M059J (cell line): ENCODE data around the gene DMAP1. TPM values are rescaled to one million over a fixed set of nuclear protein-coding genes. Genes with fewer than 3 reads are reported as not detected.

Experiments
- DNase-seq: peaks from one replicate; pipeline ENCODE4 v3.0.0-alpha.2; 2012; ENCODE audit warnings: low read depth
- total RNA-seq: library from RNA; depleted of rRNA; stranded (reverse); fragments of >200 nt; shearing (Covaris generic); gene quantifications from 2 replicates; pipeline ENCODE4 v1.2.3, GENCODE V29; 2014

Gene DMAP1
- total RNA-seq, 1 experiment from 2014 or later, result 13.7 TPM

DNA sequence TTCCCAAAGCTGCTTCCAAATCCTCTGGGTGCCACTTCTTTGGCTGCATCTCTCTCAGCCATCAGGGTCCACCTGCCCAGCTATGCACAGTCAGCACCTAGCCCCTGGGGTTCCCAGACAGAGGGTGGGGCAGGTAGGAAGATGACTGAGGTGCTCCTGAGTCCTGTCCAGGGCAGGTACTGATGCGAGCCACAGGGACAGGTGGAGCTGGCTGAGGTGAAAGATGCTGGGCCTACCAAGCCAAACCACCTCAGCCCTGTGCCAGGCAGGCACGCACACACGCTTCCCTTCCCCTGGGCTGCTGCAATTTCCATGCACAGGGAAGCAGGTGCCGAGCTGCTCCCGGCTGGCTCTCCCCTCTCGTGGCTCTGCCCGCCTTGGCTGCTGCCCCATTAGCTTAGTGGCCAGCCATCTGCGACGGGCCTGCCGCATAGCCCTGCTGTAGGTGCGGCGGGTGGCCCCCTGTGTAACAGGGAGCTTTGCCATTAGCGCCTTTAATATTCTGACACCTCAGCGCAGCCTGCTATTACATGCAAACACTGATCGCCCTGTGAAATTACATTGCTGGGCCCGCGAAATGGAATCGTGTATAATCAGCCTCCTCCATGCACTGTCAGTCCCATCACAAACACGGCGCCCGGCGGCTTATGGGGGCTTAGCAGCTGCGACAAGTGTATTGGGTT is 38.9 kb downstream of the DMAP1 start:
- DNase-seq, result no peak

DNA sequence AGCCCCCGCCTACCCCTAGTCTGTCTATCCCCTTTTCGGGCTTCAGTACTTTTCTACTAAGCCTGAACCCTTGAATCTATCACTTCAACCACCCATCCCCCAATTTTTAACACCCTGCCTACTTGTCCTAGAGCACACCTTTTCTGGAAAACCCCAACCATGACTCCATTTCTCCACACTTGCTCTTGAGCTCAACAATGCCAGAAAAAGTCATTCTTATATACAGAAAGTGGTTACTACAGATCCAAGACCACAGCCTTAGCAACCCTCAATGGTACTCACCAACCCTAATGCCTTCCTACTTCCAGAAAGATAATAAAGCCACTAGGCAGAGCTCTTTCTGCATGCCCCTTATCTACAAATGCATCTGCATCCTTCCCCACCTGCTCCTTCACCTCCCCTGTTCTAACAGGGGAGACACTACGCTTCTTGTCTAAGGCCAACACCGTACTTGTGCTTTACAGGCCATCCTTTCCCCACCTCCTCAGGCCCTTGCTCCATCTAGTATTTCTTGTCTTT is 41.2 kb downstream of the DMAP1 start:
- DNase-seq, result no peak

DNA sequence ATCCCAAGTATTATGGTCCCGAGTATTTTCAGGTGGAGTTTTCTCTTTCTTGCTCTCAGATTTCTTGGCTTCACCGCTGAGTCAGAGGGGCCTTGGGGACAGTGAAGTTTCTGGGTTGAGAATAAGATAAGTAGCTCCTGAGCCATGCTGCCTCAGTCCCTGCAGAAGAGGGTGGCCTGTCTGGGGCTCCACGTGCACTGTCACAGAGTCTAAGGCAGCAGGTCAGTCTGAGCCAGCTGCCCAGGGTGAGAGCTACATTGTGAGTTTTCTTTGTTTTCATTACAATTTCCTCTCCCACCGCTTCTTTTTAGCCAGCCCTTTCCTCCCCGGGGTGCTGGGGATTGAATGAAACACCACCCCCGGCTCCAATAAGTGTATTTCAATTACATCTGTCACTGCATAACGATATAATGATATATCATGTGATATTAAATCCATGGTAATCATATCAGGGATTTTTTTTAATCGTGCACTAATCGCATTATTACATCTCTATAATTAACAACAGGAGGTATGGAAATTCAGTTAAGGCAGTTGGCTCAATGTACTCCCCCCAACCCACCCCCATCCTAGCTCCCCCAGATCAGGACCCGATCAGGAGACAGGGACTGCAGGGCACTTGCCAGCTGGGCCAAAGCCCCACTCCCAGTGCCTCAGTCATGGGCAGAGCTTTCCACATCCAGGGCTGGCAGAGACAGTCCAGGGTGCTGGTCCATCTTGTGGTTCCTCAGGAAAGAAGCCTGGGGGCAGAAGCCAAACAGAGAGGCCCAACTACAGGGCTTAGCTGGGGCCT is 43.7 kb downstream of the DMAP1 start:
- no peak for DNase-seq

DNA sequence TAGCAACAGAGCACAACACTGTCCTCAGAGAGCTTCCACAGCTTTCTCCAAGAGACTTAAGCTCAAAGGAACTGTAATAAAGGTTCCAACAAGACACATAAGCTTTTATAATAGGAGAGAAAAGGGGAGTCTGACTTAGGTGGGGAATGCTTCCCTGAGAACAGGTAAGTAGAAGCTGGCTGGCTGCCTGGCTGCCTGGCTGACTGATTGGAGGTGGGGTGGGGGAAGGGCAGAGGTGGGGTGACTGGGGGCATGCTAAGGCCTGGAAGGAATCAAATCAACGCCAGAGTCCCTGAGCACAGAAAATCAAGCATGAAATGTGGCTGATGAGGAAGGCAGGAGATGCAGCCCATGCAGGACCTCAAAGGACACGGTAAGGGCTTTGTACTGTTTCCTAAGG is 45.8 kb downstream of the DMAP1 start:
- DNase-seq, result no peak

DNA sequence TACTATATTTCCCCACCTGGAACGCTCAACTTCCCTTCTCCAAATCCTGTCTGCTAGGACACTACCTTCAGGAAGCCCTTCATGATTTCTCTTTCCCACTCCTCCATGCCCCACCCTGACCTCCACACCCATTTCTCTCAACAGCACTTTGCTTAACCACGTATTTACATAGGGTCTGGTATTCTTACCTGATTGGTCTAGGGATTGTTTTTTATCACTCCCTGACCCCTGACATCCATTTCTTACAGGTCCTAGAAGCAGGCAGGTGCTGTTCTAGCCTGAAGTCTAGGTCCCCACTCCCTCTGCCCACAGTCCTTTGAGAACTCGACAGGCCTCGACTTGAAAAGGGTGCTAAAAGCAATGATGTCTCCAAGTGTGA is 47.5 kb downstream of the DMAP1 start:
- DNase-seq, result no peak

DNA sequence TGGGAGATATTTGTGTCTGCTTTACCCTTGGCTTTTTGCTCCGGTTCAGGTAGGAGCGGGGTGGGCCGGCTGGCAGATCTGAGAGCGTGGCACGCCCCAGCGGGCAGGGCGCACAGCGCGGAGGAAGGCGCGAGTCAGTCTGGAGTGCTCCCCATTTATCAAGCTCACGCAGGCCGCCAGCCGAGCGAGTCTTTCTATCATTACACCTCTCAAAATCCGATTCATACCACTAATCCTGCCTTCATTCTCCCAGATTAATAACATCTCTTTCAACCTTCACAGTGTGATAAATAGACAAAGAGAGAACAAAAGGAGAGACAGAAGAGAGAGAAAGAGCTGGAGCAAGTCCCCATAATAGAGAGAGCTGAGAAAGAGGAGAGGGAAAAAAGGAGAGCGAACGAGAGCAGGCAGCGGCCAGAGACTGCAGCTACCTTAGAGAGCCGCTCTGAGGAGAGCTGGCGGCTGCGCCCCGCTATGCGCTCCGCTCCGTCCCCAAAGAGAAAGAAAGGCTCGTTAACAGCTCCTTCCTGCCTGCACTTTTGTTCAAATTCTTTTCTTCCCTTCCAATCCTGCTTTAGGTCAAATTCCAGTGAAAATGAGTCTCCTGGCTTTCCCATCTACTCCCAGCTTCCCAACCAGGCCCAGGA is 48.0 kb downstream of the DMAP1 start:
- no peak for DNase-seq

DNA sequence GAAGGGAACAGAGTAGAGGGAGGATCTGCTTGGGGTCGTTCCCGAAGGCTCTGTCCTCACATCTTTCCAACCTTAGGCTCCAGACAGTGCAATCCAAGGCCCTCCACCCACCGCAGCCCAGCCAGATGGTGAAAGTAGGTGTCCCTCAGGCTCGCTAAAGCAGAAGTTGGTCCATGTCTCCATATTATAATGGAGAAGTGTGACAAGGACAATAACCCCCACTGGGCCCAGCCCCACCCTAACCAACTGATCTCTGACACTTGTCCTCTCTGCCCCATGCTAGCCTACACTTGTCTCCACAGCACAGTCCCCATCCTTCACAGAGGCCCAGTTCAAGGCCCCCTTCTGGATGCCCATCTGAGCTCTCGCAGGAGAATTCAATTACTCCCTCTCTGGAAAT is 48.7 kb downstream of the DMAP1 start:
- DNase-seq, result no peak

DNA sequence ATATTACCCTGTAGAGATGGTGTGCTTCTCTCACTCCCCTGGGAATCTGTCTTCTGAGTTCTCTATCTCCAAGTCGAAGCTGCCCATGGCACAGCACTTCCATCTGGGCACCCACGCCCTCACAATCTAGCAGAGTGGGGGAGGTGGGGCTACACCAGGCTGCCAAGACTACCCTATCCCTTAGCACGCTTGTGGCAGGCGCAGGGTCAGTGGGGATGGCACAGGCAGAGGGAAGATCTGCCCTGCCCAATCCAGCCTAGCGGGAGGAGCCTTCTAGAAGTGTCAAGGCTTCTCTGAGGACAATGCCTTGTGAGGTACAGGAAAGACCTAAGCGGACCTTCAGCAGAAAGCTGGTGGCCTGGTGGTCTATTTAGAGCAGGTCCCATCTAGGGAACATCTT is 49.1 kb downstream of the DMAP1 start:
- DNase-seq, result no peak

DNA sequence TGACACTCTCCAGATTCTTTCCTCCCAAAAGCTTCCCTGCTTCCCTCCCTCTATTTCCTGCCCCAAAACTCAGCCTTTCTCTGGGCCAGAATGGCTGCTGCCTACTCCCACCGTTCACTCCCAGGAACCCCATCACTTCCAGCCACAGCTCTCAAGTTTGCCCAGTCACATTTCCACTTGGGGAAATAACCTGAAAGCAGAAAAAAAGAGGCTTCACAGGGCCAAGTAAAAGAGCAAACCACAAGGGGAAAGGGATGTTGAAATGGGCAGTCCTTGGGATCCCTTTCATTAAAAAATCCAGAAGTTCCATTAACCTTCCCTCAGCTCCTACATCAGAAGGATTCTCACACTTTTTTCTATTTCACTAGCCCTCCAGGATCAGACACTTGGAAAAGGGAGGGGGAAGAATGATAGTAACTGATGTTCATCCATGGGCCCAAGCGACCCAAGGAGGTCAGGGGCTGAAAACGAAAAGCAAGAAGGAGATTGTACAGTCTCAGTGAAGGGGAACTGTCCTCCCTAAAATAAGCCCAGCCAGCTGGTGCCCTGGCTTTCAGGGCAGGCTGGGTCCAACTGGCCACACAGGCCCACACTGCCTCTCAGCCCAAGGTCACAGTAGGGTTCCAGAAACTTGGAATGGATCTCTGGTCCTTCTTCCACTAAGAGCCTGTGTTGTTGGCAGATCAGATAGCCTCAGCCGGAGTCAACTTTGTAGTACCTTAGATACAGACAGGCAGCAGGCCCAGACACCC is 49.7 kb downstream of the DMAP1 start:
- DNase-seq, result no peak

DNA sequence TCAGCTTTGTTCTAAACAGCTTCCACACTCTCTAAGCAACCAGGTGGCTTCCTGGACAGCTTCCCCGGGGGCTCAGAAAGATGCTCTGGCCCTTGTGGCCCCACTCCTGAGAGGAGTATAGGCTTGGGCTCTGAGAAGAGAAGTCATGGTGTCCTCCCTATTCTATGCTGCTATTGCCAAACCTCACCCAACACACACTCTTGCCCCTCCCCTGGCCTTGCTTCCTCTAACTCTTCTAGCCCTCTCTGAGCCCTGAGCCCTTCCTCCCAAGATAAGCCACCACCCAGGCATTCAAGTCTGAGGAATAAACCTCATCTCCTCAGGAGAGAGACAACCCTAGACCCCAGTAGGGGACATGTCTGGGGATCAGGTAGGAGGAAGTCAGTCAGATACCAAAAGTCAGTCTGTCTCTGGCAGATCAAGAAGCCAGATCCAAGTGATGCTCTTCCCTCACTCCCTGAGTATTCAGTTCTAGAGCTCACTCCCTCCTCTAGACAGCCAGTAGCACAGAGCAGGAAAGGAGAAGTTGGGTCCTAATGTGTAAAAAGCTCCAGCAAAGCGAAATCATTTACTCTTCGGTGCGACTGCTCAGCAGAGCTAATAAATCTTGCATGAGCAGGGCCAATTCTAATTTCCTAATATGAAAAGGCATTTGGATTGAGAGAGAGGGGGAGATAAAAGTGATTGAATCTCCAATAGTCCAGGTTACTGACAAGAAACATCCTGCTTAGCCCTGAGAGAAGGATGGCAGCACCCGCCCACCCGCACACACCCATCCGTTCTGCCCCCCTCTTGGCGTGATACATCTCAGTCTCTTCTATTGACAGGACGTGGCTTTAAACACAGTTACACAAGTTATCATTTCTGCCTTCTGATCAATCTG is 50.5 kb downstream of the DMAP1 start:
- DNase-seq, result no peak

DNA sequence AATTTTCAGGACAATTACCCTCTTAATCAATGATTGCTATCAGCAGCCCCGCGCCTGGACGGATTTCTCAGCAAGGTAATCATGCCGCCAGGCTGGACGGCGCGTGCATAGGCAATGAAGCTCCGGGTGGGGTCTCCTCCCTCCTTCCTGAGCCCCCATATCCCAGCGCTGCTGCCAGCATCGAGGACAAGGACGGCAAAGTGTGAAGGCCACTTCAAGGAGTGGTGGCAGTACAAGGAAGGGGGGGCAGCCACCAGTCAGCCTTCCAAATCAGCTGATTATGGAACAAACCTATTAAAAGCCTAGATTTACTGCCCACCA is 51.1 kb downstream of the DMAP1 start:
- DNase-seq, result no peak

DNA sequence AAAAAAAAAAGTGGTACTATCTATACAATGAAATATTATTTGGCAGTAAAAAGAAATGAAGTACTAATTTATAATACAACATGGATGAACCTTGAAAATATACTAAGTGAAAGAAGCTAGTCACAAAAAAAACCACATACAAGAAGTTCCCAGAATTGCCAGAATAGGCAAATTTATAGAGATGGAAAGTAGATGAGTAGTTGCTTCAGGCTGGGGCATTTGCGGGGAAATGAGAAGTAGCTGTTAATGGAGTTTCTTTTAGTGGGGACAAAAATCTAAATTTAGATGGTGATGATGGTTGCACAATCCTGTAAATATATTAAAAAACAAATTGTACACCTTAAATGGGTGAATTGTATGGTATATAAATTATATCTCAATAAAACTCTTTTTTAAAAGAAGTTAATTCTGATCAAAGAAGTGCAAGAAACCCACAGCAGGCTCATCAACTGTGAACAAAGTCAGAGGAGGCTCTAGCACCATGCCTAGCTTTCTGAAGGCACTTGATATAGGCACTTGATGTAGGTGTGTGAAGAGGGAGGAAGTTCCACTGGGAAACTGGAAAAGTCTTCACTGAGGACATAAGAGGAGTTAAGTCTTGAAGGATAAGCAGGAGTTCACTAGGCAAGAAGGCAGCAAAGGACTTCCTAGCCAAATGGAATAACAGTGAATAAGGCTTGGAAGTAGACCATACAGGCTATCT is 52.5 kb downstream of the DMAP1 start:
- DNase-seq, result no peak

DNA sequence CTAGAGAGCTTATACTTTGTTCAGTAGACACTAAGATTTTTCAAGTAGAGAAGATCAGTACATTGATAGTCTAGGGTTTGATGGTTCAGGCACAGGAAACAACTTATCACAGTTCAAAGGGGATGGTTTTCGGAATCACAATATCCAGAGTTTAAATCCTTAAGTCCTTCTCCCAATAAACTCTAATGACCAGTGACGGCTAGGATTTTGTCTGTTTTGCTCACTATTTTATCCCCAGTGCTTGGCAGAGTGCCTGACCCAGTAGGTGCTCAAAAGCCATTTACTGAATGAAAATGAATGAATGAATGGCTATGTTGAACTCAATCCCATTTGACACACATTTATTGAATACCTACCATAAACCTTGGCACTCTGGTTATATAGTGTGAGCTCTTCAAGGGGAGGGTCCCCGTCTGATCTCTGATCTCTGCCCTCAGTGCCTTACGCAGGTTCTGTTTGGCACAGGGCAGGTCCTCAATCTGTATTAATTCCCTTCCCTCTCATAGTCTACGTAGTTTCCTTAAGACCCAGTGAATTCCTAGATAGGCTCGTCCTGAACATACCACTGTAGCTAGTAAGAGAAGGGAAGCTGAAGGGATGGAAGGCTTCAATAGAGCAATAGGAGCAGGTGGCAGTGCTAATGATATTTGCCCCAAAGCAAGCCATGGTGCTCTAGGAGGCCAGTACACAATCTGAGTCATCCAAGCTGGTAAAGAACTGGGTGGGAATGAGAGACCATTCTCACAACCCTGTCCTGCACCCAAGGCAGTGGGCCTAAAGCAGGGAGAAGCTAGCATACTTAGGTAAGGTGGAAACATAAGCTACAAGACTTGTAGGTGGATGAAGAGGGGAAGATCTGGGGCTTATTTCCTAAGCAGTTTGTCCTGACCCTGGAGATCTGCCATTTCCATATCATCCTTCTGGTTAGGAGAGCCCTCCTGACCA is 53.4 kb downstream of the DMAP1 start:
- no peak for DNase-seq

DNA sequence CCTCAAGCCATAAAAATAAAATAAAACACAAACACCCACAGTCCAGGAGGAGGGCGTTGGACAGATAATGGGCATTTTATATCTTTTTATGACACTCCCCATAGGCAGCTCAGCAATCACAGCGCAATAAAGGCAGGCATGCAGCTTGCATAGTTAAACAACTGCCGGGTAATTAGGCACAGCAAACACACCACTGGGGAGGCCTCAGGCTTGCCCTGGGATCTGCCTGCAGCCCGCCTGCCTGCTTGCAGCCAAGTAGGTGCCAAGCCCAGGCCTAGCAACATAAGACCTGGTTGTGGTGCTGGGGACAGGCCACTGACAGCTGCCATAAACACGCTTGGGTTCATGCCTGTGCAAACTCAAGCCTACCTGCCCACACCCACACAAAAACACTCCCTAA is 54.2 kb downstream of the DMAP1 start:
- DNase-seq, result no peak

DNA sequence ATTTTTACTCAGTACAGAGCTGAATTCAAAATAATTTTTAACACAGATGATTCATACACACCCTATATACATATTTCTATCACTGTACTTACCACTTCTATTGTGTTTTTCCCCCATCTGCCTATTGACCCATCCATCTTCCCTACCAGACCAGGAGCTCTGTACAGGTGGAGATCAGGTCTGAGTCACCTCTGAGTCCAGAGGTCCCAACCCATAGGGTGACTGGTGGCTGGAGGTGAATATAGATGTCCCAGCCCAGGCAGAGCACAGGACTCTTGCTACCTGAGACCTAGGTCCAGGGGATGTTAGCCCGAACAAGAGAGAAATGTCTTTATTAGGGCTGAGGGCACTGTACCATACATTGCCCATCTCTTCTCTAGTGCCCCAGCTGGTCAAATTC is 54.8 kb downstream of the DMAP1 start:
- DNase-seq, result no peak
